GM18502 (cell line): ENCODE results near the gene CBLC.

ENCODE experiments used
- ATAC-seq: cut with Tn5 transposase; IDR thresholded peaks from one replicate; pipeline ENCODE4 v1.9.1; 2021; ENCODE audit warnings: mild to moderate bottlenecking; ENCODE audit not compliant: unreplicated experiment, poor library complexity

CBLC gene

GRCh38 chr19:44848036-44848811 is 70.5 kb downstream of the CBLC start:
- no peak for ATAC-seq

GRCh38 chr19:44848812-44849447 is 71.2 kb downstream of the CBLC start:
- ATAC-seq, result no peak
